ENCODE measurements around the gene CERS4.
"Not testable (repeated sequence)": the region's sequence is repeated elsewhere in the genome, so short reads cannot be mapped to it uniquely, and the experiment has no call there.

CERS4 gene, protein sequence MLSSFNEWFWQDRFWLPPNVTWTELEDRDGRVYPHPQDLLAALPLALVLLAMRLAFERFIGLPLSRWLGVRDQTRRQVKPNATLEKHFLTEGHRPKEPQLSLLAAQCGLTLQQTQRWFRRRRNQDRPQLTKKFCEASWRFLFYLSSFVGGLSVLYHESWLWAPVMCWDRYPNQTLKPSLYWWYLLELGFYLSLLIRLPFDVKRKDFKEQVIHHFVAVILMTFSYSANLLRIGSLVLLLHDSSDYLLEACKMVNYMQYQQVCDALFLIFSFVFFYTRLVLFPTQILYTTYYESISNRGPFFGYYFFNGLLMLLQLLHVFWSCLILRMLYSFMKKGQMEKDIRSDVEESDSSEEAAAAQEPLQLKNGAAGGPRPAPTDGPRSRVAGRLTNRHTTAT

GRCh38 chr19:8208922-8209461 is at the start of gene CERS4:
Gene CERS4, plus strand, starts transcription at chr19:8209370. Its CDS starts 41,707 bp downstream, at chr19:8251077.
- Mint-ChIP-seq H3K27ac (peak within 1 kb of the TSS; percentile 90), H3K4me3 (peak within 1 kb of the TSS; percentile 91), H3K36me3 (ENCODE audit: low read depth) (peaks cover 13% of the 10 kb centered on the region), H3K27me3 (no peaks in the 10 kb centered on the region), H3K4me1 (ENCODE audit: low read depth) (peaks cover 33% of the 10 kb centered on the region), H3K9me3 (no peaks in the 10 kb centered on the region)

DNA sequence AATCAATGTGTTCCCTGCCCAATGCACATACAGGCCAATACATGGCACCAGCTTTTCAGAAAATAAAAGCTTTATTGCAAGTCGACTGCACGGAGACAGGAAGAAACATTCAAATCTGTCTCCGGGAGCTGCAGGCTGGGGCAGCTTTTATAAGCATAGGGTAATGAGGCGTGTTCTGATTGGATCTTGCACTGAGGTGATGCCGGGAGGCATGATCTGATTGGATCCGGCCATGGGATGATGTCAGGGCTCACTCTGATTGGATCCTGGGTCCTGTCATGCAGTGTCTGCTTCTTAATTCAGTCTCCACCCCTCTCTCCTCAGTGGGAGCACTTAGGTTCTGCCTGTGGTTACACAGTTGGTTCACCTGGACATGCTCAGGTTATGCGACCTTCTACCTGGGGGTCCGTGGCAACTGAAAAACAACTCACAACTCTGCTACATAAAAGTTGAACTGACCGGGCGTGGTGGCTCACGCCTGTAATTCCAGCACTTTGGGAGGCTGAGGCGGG is 48.0 kb upstream of the CERS4 start:
- Mint-ChIP-seq H3K27me3 (peaks cover 5% of the 10 kb centered on the region), H3K4me3 (no peak overlapping the region), H3K27ac (peak overlapping the region; percentile 4), H3K4me1 (ENCODE audit: low read depth) (peaks cover 4% of the 10 kb centered on the region), H3K9me3 (no peaks in the 10 kb centered on the region), H3K36me3 (ENCODE audit: low read depth) (no peaks in the 10 kb centered on the region)

DNA sequence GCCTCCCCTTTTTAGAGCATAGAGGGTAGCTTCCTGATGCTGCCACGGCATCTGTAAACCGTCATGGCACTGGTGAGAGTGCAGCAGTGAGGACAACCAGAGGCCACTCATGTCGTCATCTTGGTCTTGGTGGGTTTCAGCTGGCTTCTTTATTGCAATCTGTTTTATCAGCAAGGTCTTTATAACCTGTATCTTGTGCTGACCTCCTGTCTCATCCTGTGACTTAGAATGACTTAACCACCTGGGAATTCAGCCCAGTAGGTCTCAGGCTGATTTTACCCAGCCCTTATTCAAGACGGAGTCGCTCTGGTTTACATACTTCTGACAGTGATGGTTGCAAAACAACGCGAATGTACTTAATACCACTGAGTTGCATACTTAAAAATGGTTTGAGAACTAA is 45.4 kb upstream of the CERS4 start:
- H3K36me3 Mint-ChIP-seq (ENCODE audit: low read depth): no peaks in the 10 kb centered on the region
- no peak overlapping the region for H3K4me3 Mint-ChIP-seq
- no peak overlapping the region for H3K27ac Mint-ChIP-seq
- no peaks in the 10 kb centered on the region for H3K27me3 Mint-ChIP-seq
- H3K4me1 Mint-ChIP-seq (ENCODE audit: low read depth): peaks cover 4% of the 10 kb centered on the region
- H3K9me3 Mint-ChIP-seq: no peaks in the 10 kb centered on the region

GRCh38 chr19:8167985-8168384 is 41.2 kb upstream of the CERS4 start:
- Mint-ChIP-seq H3K27ac (no peak overlapping the region), H3K4me3 (no peak overlapping the region), H3K27me3 (no peaks in the 10 kb centered on the region), H3K9me3 (no peaks in the 10 kb centered on the region), H3K4me1 (ENCODE audit: low read depth) (no peaks in the 10 kb centered on the region), H3K36me3 (ENCODE audit: low read depth) (no peaks in the 10 kb centered on the region)

- H3K27me3 Mint-ChIP-seq: no peaks in the 10 kb centered on the region
- H3K9me3 Mint-ChIP-seq: no peaks in the 10 kb centered on the region
- no peaks in the 10 kb centered on the region for H3K4me1 Mint-ChIP-seq (ENCODE audit: low read depth)
- no peak overlapping the region for H3K4me3 Mint-ChIP-seq
- H3K36me3 Mint-ChIP-seq (ENCODE audit: low read depth): no peaks in the 10 kb centered on the region
- H3K27ac Mint-ChIP-seq: no peak overlapping the region
Observed at GRCh38 chr19:8168537-8168936, 40.6 kb upstream of the CERS4 start.

DNA sequence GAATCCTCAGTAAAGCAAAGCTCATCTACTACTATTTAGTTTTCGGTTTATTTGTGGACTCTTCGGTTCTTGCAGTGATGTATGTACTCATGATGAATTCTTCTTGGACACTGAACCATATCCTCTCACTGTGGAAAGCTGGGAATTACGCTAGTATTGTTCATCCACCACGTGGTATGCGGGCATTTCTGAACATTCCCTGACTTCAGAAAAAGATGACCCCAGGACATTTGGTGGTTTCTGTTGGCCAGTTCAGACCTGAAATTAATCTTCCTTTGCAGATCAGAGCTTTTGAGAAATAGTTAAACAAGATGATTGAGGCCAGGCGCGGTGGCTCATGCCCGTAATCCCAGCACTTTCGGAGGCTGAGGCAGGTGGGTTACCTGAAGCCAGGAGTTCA is 34.5 kb upstream of the CERS4 start:
- H3K4me3 Mint-ChIP-seq: no peak overlapping the region
- no peaks in the 10 kb centered on the region for H3K27me3 Mint-ChIP-seq

DNA sequence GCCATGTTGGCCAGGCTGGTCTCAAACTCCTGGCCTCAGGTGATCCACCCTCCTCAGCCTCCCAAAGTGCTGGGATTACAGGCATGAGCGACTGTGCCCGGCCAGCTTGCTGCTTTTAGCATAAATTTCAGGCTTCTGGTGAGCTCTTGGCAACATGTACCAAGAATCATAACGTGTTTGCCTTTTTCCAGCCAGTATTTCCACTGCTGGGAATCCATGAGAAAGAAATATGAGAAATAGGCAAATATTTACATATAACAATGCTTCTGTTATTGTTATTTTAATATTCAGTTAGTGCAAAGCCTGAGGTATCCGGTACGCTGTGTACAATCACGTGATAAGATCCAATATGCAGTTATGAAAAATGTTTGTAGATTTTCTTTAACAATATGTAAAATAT is 29.2 kb upstream of the CERS4 start:
- H3K4me3 Mint-ChIP-seq: no peak overlapping the region
- H3K27ac Mint-ChIP-seq: no peak overlapping the region
- H3K36me3 Mint-ChIP-seq (ENCODE audit: low read depth): no peaks in the 10 kb centered on the region
- peaks cover 6% of the 10 kb centered on the region for H3K4me1 Mint-ChIP-seq (ENCODE audit: low read depth)
- H3K9me3 Mint-ChIP-seq: no peaks in the 10 kb centered on the region
- no peaks in the 10 kb centered on the region for H3K27me3 Mint-ChIP-seq

More for the DNA sequence above, 34.5 kb upstream of the CERS4 start:
- no peaks in the 10 kb centered on the region for H3K4me1 Mint-ChIP-seq (ENCODE audit: low read depth)
- H3K27ac Mint-ChIP-seq: no peak overlapping the region
- no peaks in the 10 kb centered on the region for H3K9me3 Mint-ChIP-seq
- H3K36me3 Mint-ChIP-seq (ENCODE audit: low read depth): no peaks in the 10 kb centered on the region

- Mint-ChIP-seq H3K9me3 (no peaks in the 10 kb centered on the region), H3K36me3 (ENCODE audit: low read depth) (no peaks in the 10 kb centered on the region), H3K27me3 (no peaks in the 10 kb centered on the region), H3K4me3 (no peak overlapping the region), H3K27ac (no peak overlapping the region), H3K4me1 (ENCODE audit: low read depth) (peaks cover 21% of the 10 kb centered on the region)
Observed at GRCh38 chr19:8184274-8184673, 24.9 kb upstream of the CERS4 start.

DNA sequence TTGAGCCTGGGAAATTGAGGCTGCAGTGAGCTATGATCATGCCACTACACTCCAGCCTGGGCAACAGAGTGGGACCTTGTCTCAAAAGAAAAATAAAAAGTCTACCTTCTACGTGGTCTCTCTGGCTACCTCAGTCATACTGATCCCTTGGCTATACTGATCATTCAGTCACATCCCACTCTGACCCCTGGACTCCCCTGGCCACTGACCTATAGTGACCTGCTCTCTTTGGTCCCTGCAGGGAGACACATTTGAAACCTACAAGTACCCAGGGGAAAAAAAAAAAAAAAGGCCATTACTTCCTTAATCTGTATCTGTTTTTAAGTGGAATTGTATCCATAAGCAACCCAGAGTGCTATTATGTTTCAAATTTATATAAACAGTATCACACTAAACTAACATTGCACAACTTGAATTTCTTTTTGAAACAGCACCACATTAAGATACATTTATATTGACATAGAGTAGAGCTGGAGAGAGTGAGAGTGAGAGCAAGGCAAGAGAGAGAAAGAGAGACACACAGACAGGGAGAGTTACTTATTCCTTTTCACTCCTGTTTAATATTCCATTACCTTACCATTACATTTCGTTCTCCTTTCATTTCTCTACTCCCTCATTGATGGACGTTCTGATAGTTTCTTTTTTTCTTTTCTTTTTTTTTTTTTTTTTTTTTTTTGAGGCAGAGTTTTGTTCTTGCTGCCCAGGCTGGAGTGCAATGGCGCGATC is 23.7 kb upstream of the CERS4 start:
- no peak overlapping the region for H3K4me3 Mint-ChIP-seq
- H3K9me3 Mint-ChIP-seq: no peaks in the 10 kb centered on the region
- H3K4me1 Mint-ChIP-seq (ENCODE audit: low read depth): peaks cover 21% of the 10 kb centered on the region
- no peaks in the 10 kb centered on the region for H3K36me3 Mint-ChIP-seq (ENCODE audit: low read depth)
- no peaks in the 10 kb centered on the region for H3K27me3 Mint-ChIP-seq
- H3K27ac Mint-ChIP-seq: no peak overlapping the region

DNA sequence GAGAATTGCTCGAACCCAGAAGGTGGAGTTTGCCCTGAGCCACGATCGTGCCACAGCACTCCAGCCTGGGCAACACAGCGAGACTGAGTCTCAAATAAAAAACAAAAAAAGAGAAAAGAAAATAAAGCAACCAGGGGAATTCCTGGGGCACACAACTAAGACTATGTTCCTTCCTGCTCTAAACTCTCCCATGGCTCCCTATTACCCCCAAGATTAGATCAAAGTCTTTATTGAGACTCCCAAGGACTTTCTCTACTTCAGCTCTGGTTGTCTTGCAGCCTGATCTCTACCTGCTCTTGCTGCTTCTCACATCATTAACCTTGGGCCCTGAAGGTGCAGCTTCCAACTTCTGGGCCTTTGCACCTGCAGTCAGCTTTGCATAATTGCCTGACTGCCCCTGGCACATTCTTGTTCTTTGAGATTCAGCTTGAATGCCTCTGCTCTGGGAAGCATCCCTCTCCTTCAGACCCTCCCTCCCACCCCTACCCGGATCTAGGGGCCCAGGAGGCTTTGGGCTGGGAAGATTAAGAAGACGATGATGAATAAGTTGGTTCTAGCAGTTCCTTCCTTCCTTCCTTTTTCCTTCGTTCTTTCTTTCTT is 16.8 kb upstream of the CERS4 start:
- Mint-ChIP-seq H3K4me3 (no peak overlapping the region), H3K27me3 (no peaks in the 10 kb centered on the region), H3K36me3 (ENCODE audit: low read depth) (no peaks in the 10 kb centered on the region), H3K4me1 (ENCODE audit: low read depth) (peaks cover 61% of the 10 kb centered on the region), H3K27ac (peak overlapping the region; percentile 81), H3K9me3 (no peaks in the 10 kb centered on the region)

- Mint-ChIP-seq H3K27ac (peak overlapping the region; percentile 88), H3K9me3 (no peaks in the 10 kb centered on the region), H3K36me3 (ENCODE audit: low read depth) (no peaks in the 10 kb centered on the region), H3K4me1 (ENCODE audit: low read depth) (peaks cover 55% of the 10 kb centered on the region), H3K27me3 (no peaks in the 10 kb centered on the region), H3K4me3 (peak overlapping the region; percentile 48)
Observed at GRCh38 chr19:8194528-8195267, 14.5 kb upstream of the CERS4 start.

DNA sequence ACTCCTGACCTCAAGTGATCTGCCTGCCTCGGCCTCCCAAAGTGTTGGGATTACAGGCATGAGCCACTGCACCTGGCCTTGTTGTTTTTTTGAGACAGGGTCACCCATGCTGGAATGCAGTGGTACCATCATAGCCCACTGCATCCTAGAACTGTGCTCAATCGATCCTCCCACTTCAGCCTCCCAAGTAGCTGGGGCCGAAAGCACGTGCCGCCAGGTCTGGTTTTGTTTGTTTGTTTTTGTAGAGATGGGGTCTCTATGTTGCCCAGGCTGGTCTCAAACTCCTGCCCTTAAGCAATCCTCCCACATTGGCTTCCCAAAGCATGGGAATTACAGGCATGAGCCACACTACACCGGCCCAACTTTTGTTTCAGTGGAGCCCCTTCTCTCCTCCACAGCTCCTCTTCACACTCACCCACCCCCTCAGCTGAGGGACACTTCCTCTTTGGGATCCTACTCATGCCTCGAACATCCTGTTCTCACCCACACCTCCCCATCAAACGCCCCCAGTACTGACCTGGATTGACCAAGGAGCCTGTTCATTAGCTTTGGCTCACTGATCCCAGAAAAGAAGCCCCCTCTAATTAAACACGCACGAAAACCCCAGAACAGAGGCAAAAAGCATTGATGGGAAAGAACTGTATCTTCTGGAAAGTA is 12.8 kb upstream of the CERS4 start:
- Mint-ChIP-seq H3K27me3 (no peaks in the 10 kb centered on the region), H3K36me3 (ENCODE audit: low read depth) (no peaks in the 10 kb centered on the region), H3K4me3 (no peak overlapping the region), H3K27ac (peak overlapping the region; percentile 28), H3K9me3 (no peaks in the 10 kb centered on the region), H3K4me1 (ENCODE audit: low read depth) (peaks cover 54% of the 10 kb centered on the region)

DNA sequence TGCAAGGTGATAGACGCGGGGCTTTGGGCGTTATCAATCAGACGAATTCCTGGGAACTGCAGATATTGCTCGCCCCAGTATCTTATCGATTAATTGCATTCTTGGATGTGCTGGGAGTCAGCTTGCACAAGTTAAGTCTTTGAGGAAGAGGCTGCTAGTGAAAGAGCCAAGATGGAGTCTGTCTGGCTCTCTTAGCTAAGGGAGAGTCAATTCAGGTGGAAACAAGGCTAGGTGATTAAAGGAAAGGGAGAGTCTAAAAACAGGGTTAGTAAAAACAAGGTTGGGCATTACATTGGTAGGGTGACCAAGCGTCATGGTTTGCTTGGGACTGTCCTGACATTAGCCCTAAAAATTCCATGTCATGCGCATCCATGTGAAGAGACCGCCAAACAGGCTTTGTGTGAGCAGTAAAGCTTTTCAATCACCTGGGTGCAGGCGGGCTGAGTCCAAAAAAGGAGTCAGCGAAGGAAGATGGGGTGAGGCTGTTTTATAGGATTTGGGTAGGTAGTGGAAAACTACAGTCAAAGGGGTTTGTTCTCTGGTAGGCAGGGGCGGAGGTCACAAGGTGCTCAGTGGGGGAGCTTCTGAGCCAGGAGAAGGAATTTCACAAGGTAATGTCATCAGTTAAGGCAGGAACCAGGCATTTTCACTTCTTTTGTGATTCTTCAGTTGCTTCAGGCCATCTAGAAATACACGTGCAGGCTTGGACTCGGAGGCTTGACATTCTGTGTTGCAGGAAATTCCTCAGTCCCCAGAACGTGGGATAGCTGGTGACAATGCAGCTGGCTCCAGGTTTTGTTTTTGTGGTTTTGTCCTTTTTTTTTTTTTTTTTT is 5.7 kb upstream of the CERS4 start:
- H3K27me3 Mint-ChIP-seq; H3K4me3 Mint-ChIP-seq; H3K9me3 Mint-ChIP-seq; H3K36me3 Mint-ChIP-seq (ENCODE audit: low read depth); H3K4me1 Mint-ChIP-seq (ENCODE audit: low read depth): not testable (repeated sequence)
- H3K27ac Mint-ChIP-seq: peak overlapping the region; percentile 59

All from stimulated activated naive CD8-positive, alpha-beta T cell treated with anti-CD3 and anti-CD28 coated beads, Interleukin-15, Interleukin-2, amounts not matched to agents 100 ng/mL and 50 ng/mL, for 24 hours (primary cell).